Stimulated activated CD8-positive, alpha-beta memory T cell treated with anti-CD3 and anti-CD28 coated beads, Interleukin-2, amount 100 ng/mL, for 48 hours (primary cell): ENCODE data around the gene PLEKHA7.
"Not testable (repeated sequence)": the region's sequence is repeated elsewhere in the genome, so short reads cannot be mapped to it uniquely, and the experiment has no call there.

Experiments
- DNase-seq, 2 donors: peaks; one replicate each; pipeline ENCODE4 v3.0.0-alpha.2; 2020; ENCODE audit warnings: low read depth in 2 of 2

The PLEKHA7 gene

GRCh38 chr11:17005646-17006045 is 8.6 kb downstream of the PLEKHA7 start:
- no peak for DNase-seq

- DNase-seq: no peak
Measured at GRCh38 chr11:17004486-17005148, 9.6 kb downstream of the PLEKHA7 start.

- DNase-seq: no peak
Measured at GRCh38 chr11:17003426-17003825, 10.8 kb downstream of the PLEKHA7 start.

GRCh38 chr11:17002543-17002942 is 11.7 kb downstream of the PLEKHA7 start:
- DNase-seq: no peak

GRCh38 chr11:17001806-17002205 is 12.4 kb downstream of the PLEKHA7 start:
- DNase-seq: no peak

- no peak for DNase-seq
Measured at GRCh38 chr11:17000987-17001386, 13.2 kb downstream of the PLEKHA7 start.

- DNase-seq: not testable (repeated sequence)
Measured at GRCh38 chr11:17000253-17000652, 14.0 kb downstream of the PLEKHA7 start.

GRCh38 chr11:16999116-16999515 is 15.1 kb downstream of the PLEKHA7 start:
- no peak for DNase-seq

GRCh38 chr11:16997624-16998023 is 16.6 kb downstream of the PLEKHA7 start:
- DNase-seq: no peak

- DNase-seq: no peak
Measured at GRCh38 chr11:16993495-16993894, 20.7 kb downstream of the PLEKHA7 start.

GRCh38 chr11:16992846-16993245 is 21.4 kb downstream of the PLEKHA7 start:
- DNase-seq: no peak

- no peak for DNase-seq
Measured at GRCh38 chr11:16989554-16989953, 24.7 kb downstream of the PLEKHA7 start.

- no peak for DNase-seq
Measured at GRCh38 chr11:16987205-16987568, 27.0 kb downstream of the PLEKHA7 start.

GRCh38 chr11:16986434-16987204 is 27.6 kb downstream of the PLEKHA7 start:
- peak; percentile 24 to 34 for DNase-seq

GRCh38 chr11:16985297-16985696 is 28.9 kb downstream of the PLEKHA7 start:
- no peak for DNase-seq

GRCh38 chr11:16984229-16984628 is 30.0 kb downstream of the PLEKHA7 start:
- DNase-seq: no peak

GRCh38 chr11:16982809-16983208 is 31.4 kb downstream of the PLEKHA7 start:
- DNase-seq: no peak

- DNase-seq: no peak
Measured at GRCh38 chr11:16982256-16982671, 31.9 kb downstream of the PLEKHA7 start.

GRCh38 chr11:16981651-16982194 is 32.5 kb downstream of the PLEKHA7 start:
- no peak for DNase-seq

- no peak for DNase-seq
Measured at GRCh38 chr11:16979703-16980622, 34.3 kb downstream of the PLEKHA7 start.

GRCh38 chr11:16977994-16978315 is 36.3 kb downstream of the PLEKHA7 start:
- no peak for DNase-seq
